ENCODE measurements around the gene SHC4.

DNA sequence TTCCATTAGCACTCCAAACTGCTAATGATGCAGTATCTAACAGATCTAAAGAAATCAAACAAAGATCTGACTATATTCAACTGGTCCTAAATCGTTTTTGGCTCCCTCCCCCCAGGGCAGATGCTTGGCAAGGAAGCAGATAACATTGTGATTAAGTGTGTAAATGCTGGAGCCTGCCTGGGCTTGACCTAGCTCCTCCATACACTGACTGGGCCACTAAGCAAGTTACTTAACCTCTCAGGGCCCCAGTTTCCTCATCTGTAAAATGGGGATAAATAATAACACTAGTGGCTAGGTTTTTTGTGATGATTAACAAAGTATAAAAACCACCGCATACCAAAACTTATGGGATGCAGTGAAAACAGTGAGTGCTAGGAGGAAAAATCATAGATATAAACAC is 76.6 kb downstream of the SHC4 start:
- no peak for TF ChIP-seq EZH2phosphoT487 (conservative IDR thresholded peaks at IDR 0.05; ENCODE audit: low read length)
- TF ChIP-seq, protein P1, sequence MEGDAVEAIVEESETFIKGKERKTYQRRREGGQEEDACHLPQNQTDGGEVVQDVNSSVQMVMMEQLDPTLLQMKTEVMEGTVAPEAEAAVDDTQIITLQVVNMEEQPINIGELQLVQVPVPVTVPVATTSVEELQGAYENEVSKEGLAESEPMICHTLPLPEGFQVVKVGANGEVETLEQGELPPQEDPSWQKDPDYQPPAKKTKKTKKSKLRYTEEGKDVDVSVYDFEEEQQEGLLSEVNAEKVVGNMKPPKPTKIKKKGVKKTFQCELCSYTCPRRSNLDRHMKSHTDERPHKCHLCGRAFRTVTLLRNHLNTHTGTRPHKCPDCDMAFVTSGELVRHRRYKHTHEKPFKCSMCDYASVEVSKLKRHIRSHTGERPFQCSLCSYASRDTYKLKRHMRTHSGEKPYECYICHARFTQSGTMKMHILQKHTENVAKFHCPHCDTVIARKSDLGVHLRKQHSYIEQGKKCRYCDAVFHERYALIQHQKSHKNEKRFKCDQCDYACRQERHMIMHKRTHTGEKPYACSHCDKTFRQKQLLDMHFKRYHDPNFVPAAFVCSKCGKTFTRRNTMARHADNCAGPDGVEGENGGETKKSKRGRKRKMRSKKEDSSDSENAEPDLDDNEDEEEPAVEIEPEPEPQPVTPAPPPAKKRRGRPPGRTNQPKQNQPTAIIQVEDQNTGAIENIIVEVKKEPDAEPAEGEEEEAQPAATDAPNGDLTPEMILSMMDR (IDR thresholded peaks at IDR 0.05; ENCODE audit: insufficient read depth, low read length, poor library complexity, severe bottlenecking), result no peak

Data from SU-DHL-6 (cell line).